GM18505 (cell line): ENCODE results near the gene MED26.
"Not testable (repeated sequence)": the region's sequence is repeated elsewhere in the genome, so short reads cannot be mapped to it uniquely, and the experiment has no call there.

ENCODE experiments used
- ATAC-seq: cut with Tn5 transposase; IDR thresholded peaks from one replicate; pipeline ENCODE4 v1.9.1; 2021; ENCODE audit not compliant: unreplicated experiment
- POLR2A ChIP-seq: IDR thresholded peaks from 4 replicates; pipeline ENCODE4 v1.6.1; 2011; ENCODE audit warnings: borderline replicate concordance; ENCODE audit not compliant: insufficient read depth, insufficient read length; ENCODE audit errors: extremely low read depth

MED26 gene

GRCh38 chr19:16566161-16566560 is 61.8 kb downstream of the MED26 start:
- TF ChIP-seq POLR2A: no peak
- no peak for ATAC-seq

- no peak for TF ChIP-seq POLR2A
- ATAC-seq: no peak
Observed at GRCh38 chr19:16564842-16565241, 63.2 kb downstream of the MED26 start.

GRCh38 chr19:16562608-16563025 is 65.4 kb downstream of the MED26 start:
- TF ChIP-seq POLR2A: no peak
- no peak for ATAC-seq

DNA sequence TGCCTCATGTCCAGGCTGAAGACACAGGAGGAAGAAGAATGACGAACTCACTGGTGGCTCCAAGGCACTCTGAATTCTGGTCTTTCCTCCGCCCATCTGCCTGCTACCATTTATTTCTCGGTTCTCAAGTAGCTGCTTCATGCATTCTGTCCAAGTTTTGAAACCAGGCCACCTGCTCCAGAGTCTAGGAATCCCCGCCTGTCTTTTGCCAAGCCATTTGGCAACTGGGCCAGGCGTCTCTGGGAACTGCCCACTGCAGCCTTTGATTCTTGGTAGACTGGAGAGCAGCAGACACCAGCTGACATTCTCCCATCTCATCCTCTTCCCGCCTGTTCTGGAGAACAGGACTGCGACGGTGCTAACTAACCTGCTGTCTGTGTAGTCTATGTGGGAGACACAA is 66.6 kb downstream of the MED26 start:
- no peak for TF ChIP-seq POLR2A
- ATAC-seq: no peak

DNA sequence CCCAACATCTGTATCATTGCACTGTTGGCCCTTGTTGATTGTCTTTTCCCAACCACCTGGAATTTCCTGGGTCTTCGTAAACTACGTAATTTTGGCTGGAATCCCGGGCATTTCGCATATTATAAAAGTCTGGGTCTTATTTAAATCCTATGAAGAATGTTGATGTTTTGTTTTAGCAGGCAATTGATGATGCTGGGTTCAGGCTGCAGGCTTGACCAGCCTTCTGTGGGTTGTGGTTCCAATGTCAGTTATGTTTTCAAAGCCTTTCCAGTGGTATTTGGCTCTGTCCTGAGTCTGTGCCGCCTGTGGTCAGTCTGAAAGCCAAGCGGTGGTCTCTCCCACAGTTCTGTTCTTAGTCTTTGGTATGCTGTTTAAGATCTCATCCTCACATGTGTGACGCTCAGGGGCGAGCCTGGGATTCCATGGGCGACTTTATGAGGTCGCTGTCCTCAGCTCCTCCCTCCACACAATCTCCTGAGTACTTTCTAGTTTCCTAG is 68.2 kb downstream of the MED26 start:
- no peak for ATAC-seq
- TF ChIP-seq POLR2A: no peak

GRCh38 chr19:16554776-16555175 is 73.2 kb downstream of the MED26 start:
- no peak for ATAC-seq
- no peak for TF ChIP-seq POLR2A

- ATAC-seq: not testable (repeated sequence)
Observed at GRCh38 chr19:16551902-16552301, 76.1 kb downstream of the MED26 start.

- no peak for ATAC-seq
- no peak for TF ChIP-seq POLR2A
Observed at GRCh38 chr19:16548956-16549355, 79.0 kb downstream of the MED26 start.

DNA sequence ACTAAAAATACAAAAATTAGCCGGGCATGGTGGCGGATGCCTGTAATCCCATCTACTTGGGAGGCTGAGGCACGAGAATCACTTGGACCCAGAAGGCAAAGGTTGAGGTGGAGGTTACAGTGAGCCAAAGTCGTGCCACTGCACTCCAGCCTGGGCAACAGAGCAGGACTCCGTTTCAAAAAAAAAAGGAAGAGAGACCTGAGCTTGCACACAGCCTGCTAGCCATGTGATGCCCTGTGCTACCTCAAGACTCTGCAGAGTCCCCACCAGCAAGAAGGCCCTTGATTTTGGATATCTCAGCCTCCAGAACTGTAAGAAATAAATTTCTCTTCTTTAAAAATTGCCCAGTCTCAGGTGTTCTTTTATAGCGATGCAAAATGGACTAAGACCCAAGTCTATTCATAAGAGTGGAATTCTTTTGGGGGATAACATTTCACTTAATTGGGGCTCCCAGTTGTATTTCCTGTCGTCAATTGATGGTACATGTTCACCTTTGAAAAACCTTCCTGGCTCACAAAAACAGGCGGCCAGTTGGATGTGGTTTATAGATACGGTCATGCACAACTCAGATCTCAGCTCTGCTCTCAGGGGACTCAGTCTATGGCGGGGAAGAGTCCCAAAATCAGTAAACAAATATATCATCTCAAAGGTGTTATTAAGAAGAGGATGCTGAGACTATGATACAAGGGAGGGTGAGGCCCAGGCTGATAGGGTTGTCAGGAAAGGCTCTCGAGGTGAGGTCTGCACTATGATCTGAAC is 83.4 kb downstream of the MED26 start:
- no peak for TF ChIP-seq POLR2A
- ATAC-seq: no peak

DNA sequence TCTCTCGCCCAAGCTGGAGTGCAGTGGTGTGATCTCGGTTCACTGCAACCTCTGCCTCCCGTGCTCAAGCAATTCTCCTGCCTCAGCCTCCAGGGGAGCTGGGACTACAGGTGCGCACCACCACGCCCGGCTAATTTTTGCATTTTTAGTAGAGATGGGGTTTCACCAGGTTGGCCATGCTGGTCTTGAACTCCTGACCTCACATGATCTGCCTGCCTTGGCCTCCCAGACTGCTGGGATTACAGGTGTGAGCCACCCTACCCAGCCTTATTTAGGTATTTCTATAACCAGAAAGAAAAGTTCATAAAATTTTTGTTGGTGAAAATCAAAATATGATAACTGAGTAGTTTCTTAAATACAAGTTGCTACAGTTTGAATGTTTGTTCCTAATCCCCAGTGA is 84.3 kb downstream of the MED26 start:
- ATAC-seq: not testable (repeated sequence)

DNA sequence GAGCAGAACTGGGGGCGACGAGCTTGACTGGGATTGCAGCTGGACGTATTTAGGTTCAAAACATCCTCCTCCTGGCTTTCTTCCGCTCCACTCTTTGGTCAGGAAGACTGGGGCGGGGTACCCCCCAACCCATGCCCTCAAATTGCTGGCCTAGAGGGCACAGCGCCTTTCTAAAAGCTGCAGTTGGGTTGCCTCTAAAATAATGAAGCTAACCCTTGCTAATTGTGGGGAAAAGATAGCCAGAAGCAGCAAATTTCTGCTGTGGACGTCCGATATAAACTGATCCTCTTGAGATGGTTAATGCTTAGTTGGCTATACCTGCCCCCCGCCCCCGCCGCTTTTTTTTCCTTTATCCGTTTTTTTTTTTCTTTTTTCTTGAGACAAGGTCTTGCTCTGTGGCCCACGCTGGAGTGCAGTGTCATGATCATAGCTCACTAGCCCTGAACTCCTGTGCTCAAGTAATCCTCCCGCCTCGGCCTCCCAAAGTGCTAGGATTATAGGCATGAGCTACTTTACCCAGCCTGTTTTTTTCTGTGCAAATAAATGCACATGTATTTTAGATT is 85.0 kb downstream of the MED26 start:
- no peak for TF ChIP-seq POLR2A
- ATAC-seq: no peak

GRCh38 chr19:16542045-16542909 is 85.7 kb downstream of the MED26 start, which contains the start of gene CHERP:
TSS of gene CHERP (minus strand) at chr19:16542437. CDS start at chr19:16542378, 59 bp downstream.
- peak; percentile 86 for TF ChIP-seq POLR2A
- peak; percentile 80 for ATAC-seq

DNA sequence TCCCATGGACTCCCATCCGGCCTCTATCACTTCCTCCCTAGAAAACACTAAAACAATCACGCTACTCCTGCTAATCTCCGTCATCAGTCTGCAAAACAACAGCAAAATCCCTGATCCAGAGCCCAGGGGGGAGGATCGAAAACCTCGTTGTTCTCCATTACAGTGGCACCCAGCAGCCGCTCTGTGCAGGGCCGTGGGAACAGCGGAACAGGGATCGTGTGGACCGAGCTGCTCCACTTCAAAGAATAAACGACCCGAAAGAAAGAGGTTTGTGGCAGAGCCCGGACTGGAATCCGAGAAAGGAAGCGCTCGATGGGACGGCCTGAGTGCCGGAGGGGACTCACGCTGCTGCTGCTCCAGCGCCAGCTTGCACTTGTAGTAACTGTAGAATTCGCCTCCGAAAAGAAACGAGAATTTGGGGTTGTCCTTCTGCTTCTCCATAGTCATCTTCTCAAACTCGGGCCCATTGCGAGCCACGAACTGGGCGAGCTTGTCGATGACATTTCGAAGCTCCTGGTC is 86.4 kb downstream of the MED26 start:
- no peak for TF ChIP-seq POLR2A
- no peak for ATAC-seq
